NB4 (cell line): ENCODE data around the gene GSK3B.

Experiments
- CTCF ChIP-seq: IDR thresholded peaks from one replicate; pipeline ENCODE4 v1.5.1; 2012; ENCODE audit warnings: low read depth, low read length
- POLR2A ChIP-seq: IDR thresholded peaks from 2 replicates; pipeline ENCODE4 v1.6.1; 2011; ENCODE audit warnings: mild to moderate bottlenecking; ENCODE audit not compliant: insufficient read length; ENCODE audit errors: extremely low read depth

GRCh38 chr3:119796785-119797184 is 297.5 kb downstream of the GSK3B start:
- no peak for TF ChIP-seq CTCF
- no peak for TF ChIP-seq POLR2A
